GM18870 (cell line): ENCODE data around the gene TARM1.

ENCODE experiments used
- ATAC-seq: cut with Tn5 transposase; IDR thresholded peaks from one replicate; pipeline ENCODE4 v1.9.1; 2021; ENCODE audit warnings: moderate library complexity; ENCODE audit not compliant: unreplicated experiment

The TARM1 gene

GRCh38 chr19:54035215-54036178 is 45.7 kb downstream of the TARM1 start:
- ATAC-seq, result no peak

GRCh38 chr19:54030895-54031586 is 50.1 kb downstream of the TARM1 start:
- ATAC-seq, result no peak

GRCh38 chr19:54029930-54030490 is 51.2 kb downstream of the TARM1 start:
- ATAC-seq, result no peak

GRCh38 chr19:54029301-54029700 is 51.9 kb downstream of the TARM1 start:
- no peak for ATAC-seq

- ATAC-seq, result no peak
Measured at GRCh38 chr19:54026656-54027055, 54.5 kb downstream of the TARM1 start.

- ATAC-seq, result no peak
Measured at GRCh38 chr19:54024660-54025059, 56.5 kb downstream of the TARM1 start.

GRCh38 chr19:54023191-54023590 is 58.0 kb downstream of the TARM1 start:
- no peak for ATAC-seq

GRCh38 chr19:54021932-54022331 is 59.2 kb downstream of the TARM1 start:
- ATAC-seq, result no peak

- no peak for ATAC-seq
Measured at GRCh38 chr19:54021363-54021762, 59.8 kb downstream of the TARM1 start.
